HG03575 (cell line): ENCODE results near the gene TMEM271.

ENCODE experiments used
- ATAC-seq: cut with Tn5 transposase; IDR thresholded peaks from one replicate; pipeline ENCODE4 v1.9.1; 2021; ENCODE audit not compliant: unreplicated experiment, insufficient number of reproducible peaks, low FRiP score; ENCODE audit errors: extremely low read depth

The TMEM271 gene

DNA sequence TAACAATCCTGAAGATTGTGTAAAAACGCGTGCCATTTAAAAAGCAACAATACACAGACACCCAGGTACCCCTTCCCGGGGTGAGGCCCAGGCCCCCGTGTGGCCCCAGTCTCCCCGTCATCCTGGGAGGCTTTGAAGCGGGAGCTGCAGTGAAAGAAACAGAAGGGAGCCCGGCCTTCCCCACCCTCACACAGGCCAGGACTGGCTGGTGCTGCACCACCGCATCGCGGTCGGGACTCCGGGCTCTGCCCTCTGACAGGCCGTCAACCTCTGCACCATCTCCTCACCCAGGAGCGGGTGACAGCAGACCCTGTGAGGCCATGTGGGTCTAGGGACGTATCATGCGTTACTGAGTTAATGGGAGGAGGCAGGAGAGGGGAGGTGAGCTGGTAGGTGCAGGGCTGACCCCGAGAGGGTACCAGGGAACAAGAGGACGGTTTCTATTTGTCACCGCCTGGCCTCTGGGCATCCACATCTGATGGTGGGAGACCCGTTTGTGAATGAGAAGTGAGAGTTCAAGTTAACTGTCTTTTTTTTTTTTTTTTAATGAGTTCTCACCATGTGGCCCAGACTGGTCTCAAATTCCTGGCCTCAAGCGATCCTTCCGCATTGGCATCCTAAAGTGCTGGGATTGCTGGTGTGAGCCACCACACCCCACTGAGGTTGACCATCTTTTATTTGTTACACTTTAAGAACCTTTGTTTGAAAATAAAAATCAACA lies 49.7 kb downstream of the TMEM271 start:
- no peak for ATAC-seq

DNA sequence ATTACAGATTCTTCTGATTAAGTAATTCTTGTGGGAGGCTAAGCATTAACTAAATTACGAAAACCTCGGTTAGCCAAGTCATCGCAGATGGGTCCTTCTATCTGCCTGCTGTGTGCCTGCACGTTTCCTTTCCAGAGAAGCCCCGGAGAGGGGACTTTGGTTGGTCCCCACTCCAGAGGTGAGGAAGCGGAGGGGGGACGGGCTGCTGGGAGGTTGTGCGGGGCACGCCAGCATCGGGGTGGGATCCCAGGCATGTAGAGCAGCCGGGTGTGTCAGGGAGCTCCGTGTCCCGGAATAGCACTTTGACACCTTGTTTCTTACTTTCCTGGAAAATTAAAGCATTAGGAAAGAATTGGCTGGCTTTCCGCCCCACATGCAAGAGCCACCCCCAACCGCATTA lies 50.4 kb downstream of the TMEM271 start:
- no peak for ATAC-seq

DNA sequence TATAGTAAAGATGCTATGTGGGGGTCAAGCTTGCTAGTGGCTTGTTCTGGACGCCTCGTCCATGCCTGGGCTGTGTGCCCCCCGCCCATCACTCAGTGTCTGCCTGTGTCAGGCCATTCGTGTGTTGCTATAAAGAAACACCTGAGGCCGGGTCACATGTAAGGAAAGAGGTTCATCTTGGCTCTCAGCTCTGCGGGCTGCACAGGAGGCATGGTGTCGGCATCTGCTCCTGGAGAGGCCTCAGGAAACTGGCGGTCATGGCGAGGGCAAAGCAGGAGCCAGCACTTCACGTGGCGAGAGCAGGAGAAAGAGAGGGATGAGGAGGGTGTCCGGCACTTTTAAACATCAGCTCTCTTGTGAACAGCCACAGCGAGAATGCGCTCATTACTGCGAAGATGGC lies 51.9 kb downstream of the TMEM271 start:
- no peak for ATAC-seq
